PFSK-1 (cell line): Measurements from ENCODE around the gene UBA52.

Experiments used
- FOXP2 ChIP-seq: optimal IDR thresholded peaks from 2 replicates; pipeline ENCODE3; 2011; ENCODE audit warnings: borderline replicate concordance, control low read depth, inconsistent platforms; ENCODE audit not compliant: insufficient read depth; ENCODE audit errors: extremely low read length, extremely low read depth
- POLR2AphosphoS5 ChIP-seq: IDR thresholded peaks from 2 replicates; pipeline ENCODE4 v1.6.1; 2012; ENCODE audit warnings: low read depth, mild to moderate bottlenecking, control low read depth, low read length, moderate library complexity
- REST ChIP-seq, 2 experiments: IDR thresholded peaks; 2 replicates each; pipeline versions ENCODE4 v1.6.1 to v1.8.0; 2011 to 2012; ENCODE audit warnings: low read depth in 2 of 2, low read length in 2 of 2, control low read depth in 1 of 2, inconsistent platforms in 1 of 2, mild to moderate bottlenecking in 1 of 2, moderate library complexity in 1 of 2; ENCODE audit not compliant: insufficient read depth in 1 of 2
- SIN3A ChIP-seq: IDR thresholded peaks from 2 replicates; pipeline ENCODE4 v1.6.1; 2012; ENCODE audit warnings: mild to moderate bottlenecking, low read length, moderate library complexity, borderline replicate concordance; ENCODE audit not compliant: insufficient read depth
- TAF1 ChIP-seq: IDR thresholded peaks from 2 replicates; pipeline ENCODE4 v1.6.1; 2012; ENCODE audit warnings: low read length, control low read depth, borderline replicate concordance; ENCODE audit not compliant: insufficient read depth

UBA52 gene

DNA sequence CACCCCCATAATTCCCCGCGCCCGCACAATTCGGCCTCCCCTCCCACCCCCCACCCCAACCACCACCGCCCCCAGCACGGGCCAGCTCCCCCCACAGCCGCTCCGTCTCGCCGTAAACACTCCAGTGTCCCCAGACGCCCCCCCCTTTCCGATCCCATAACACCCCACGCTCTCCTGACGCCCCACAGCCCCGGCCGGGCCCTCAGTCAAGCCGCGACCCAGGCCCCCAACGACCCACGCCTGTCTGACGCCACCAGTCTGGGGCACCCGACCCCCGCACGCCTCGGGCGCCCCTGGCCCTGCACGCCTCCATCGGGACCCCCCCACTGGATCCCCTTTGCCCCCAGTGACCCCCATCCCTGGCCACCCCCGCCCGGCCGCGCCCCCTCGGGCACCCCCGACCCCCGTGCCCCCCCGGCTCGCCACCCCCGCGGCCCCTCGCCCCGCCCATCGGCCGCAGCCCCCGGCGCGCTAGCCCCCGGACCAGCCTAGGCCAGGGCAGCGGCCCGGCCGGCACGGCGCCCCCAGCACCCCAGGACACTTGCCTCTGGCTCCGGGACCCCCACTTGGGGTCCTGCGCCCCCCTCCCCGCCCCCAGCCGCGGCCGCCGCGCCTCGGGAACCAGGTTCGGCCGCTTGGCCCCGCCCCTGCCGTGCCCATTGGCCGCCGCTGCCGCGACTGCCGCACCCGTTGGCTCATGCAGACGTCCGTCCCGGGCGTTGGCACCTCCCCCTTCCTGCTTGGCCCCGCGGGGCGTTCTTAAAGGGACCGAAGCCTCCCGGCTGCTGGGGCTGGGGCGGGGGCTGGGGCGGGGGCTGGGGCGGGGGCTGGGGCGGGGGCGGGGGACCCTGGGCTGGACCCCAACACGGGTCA is 28.5 kb upstream of the UBA52 start, which contains the start of gene FKBP8:
TSS of gene FKBP8 (minus strand) at position 633 of the 873 bp plus-strand sequence. CDS start 1,603 bp downstream, outside the sequence.
- TF ChIP-seq TAF1, result no peak
- peak; percentile 71 for TF ChIP-seq FOXP2

- TF ChIP-seq REST (IDR thresholded peaks at IDR 0.05; ENCODE audit: insufficient read depth in 1 of 2, low read depth in 2 of 2, low read length in 2 of 2) (no peak), TAF1 (0 out of 2 replicates have a peak, but pooled peaks have one; percentile 14)
These were observed 27.7 kb upstream of the UBA52 start for GRCh38 chr19:18543814-18544475.

DNA sequence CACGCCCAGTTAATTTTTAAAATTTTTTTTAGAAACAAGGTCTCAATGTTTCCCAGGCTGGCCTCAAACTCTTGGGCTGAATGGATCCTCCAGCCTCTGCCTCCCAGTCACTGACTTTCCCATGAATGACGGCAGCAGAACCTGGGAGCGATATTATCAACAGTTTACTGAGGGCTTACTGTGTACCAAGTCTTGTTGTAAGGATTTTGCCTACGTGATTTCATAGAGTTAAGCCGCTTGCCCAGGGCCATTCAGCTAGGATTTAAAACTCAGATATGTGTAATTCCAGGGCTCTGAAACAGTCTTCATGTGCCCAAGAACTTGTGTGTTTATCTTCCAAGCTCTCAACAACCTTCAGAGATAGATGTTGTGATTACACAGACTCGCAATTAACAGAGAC is 20.0 kb upstream of the UBA52 start:
- TF ChIP-seq TAF1, result no peak
- no peak for TF ChIP-seq FOXP2
- TF ChIP-seq POLR2AphosphoS5, result no peak

- no peak for TF ChIP-seq REST (IDR thresholded peaks at IDR 0.05; ENCODE audit: insufficient read depth in 1 of 2, low read depth in 2 of 2, low read length in 2 of 2)
- TF ChIP-seq POLR2AphosphoS5, result peak; percentile 80
- no peak; the same call in 1 of the 2 replicates for TF ChIP-seq TAF1
- peak; percentile 95 for TF ChIP-seq FOXP2
- TF ChIP-seq SIN3A, result peak; percentile 71; the same call in 1 of the 2 replicates
These were observed 14.1 kb upstream of the UBA52 start, which contains the start of gene KXD1 for GRCh38 chr19:18557411-18558201. Gene KXD1 (plus strand): TSS chr19:18557870. CDS start chr19:18562057, 4,187 bp downstream.

DNA sequence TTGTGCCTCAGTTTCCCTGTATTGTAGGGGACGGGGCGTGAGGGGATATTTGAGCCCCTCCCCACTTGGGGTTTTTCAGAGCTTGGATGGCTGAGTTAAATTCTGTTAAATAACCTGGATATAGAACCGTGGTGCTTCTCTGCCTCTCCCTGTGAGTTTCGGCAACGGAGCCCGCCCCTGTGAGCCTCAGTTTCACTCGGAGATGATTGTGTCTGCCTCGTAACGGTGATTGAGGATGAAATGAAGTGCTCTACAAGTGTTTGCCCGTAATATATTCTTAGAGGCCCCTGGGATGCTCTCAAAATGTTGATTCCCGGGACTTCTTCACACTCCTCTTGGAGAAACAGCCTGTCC is 13.5 kb upstream of the UBA52 start:
- TF ChIP-seq POLR2AphosphoS5 (0 out of 2 replicates have a peak, but pooled peaks have one; percentile 2), SIN3A (no peak), FOXP2 (no peak), REST (IDR thresholded peaks at IDR 0.05; ENCODE audit: insufficient read depth in 1 of 2, low read depth in 2 of 2, low read length in 2 of 2) (no peak), TAF1 (no peak)

GRCh38 chr19:18558604-18559003 is 13.1 kb upstream of the UBA52 start:
- TF ChIP-seq SIN3A (no peak), POLR2AphosphoS5 (no peak), TAF1 (no peak), FOXP2 (no peak), REST (IDR thresholded peaks at IDR 0.05; ENCODE audit: insufficient read depth in 1 of 2, low read depth in 2 of 2, low read length in 2 of 2) (no peak)
